NCI-H1930 (cell line): ENCODE results near the gene MDM4.
"Not testable (repeated sequence)": the region's sequence is repeated elsewhere in the genome, so short reads cannot be mapped to it uniquely, and the experiment has no call there.

Experiments
- DNase-seq, 2 experiments: peaks; one replicate each; lab custom pipeline; 2025; lab: John Stamatoyannopoulos, UW

Gene MDM4

GRCh38 chr1:204562075-204562990 is 46.1 kb downstream of the MDM4 start:
- DNase-seq, result no peak

- DNase-seq, result no peak
Measured at GRCh38 chr1:204563307-204563706, 47.1 kb downstream of the MDM4 start.

GRCh38 chr1:204563780-204564179 is 47.6 kb downstream of the MDM4 start:
- no peak for DNase-seq

GRCh38 chr1:204564835-204565234 is 48.6 kb downstream of the MDM4 start:
- DNase-seq, result no peak

- DNase-seq, result peak; percentile 43 to 45
Measured at GRCh38 chr1:204565617-204566582, 49.7 kb downstream of the MDM4 start.

GRCh38 chr1:204566583-204566955 is 50.4 kb downstream of the MDM4 start:
- DNase-seq, result no peak

- DNase-seq, result no peak
Measured at GRCh38 chr1:204567071-204567470, 50.9 kb downstream of the MDM4 start.

- DNase-seq, result no peak
Measured at GRCh38 chr1:204568576-204569315, 52.5 kb downstream of the MDM4 start.

- DNase-seq, result no peak
Measured at GRCh38 chr1:204569478-204569877, 53.3 kb downstream of the MDM4 start.

GRCh38 chr1:204570021-204570420 is 53.8 kb downstream of the MDM4 start:
- not testable (repeated sequence) for DNase-seq

GRCh38 chr1:204571128-204571527 is 54.9 kb downstream of the MDM4 start:
- DNase-seq, result no peak

GRCh38 chr1:204571631-204572030 is 55.4 kb downstream of the MDM4 start:
- DNase-seq, result no peak

GRCh38 chr1:204572923-204573922 is 57.0 kb downstream of the MDM4 start:
- DNase-seq, result no peak

GRCh38 chr1:204574016-204574864 is 58.0 kb downstream of the MDM4 start:
- DNase-seq, result no peak

GRCh38 chr1:204574865-204575163 is 58.6 kb downstream of the MDM4 start:
- DNase-seq, result no peak

GRCh38 chr1:204575221-204576190 is 59.3 kb downstream of the MDM4 start:
- DNase-seq, result no peak

- DNase-seq, result no peak
Measured at GRCh38 chr1:204576422-204576821, 60.2 kb downstream of the MDM4 start.

- DNase-seq, result no peak
Measured at GRCh38 chr1:204577794-204578478, 61.7 kb downstream of the MDM4 start.
